Activated CD8-positive, alpha-beta memory T cell treated with anti-CD3 and anti-CD28 coated beads for 4 hours (primary cell): Measurements from ENCODE around the gene TP53I11.

Source experiments
- DNase-seq, 2 donors: peaks; one replicate each; pipeline ENCODE4 v3.0.0-alpha.2; 2020; ENCODE audit warnings: low read depth in 2 of 2

Gene TP53I11

DNA sequence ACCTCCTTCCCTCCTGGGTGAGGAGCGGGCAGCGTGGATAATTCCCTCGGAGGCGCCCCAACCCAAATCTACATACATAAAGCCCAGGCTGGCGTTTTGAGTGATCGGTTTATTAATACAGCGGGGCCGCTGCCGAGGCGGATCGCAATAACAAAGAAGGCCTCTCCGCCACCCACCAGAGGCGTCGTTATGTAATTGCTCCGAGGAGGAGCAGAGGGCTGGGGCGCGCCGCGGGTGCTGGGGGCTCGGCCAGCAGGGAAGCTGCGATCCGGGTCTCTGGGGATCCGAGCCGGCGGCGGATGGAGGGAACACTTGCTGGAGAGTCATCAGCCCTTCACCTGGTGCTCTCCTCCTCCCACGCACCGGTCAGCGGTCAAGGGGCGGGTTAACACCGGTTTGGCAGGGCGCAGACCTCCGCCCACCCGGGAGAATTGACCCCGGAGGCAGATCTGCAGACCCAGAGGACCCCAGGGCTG is 6.4 kb upstream of the TP53I11 start:
- DNase-seq, result no peak

DNA sequence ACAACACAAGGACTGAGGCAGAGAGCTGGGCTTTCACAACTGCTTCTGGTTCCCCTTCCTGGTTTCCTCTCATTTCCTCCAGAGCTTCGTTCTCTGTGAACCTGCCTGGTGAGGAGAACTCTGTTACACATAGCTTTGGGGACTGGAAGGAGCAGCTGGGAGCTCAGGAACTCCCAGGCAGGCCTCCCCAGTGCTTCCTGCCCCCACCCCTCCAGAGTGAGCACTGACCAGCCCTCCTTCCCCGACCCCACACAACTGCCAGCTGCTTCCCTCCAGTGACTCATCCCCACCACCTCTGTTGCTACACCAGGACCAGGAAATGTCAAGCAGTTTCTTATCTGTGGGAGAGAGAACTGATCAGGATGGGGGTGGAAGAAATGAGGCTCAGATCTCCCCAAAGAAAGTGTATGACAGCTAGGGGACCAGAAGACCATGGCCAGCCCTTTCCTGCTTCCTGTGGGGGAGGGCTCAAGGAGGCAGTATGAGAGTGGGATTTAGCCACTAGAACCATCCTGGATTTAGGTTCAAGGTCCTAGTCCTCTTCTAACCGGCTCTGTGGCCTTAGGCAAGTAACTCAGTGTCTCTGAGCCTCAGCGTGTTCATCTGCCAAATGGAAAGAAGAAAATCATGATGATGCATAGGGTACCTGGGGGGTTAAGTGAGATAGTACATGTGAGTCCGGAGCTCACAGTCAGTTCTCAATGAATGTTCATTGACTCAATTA is 4.5 kb upstream of the TP53I11 start:
- no peak for DNase-seq

DNA sequence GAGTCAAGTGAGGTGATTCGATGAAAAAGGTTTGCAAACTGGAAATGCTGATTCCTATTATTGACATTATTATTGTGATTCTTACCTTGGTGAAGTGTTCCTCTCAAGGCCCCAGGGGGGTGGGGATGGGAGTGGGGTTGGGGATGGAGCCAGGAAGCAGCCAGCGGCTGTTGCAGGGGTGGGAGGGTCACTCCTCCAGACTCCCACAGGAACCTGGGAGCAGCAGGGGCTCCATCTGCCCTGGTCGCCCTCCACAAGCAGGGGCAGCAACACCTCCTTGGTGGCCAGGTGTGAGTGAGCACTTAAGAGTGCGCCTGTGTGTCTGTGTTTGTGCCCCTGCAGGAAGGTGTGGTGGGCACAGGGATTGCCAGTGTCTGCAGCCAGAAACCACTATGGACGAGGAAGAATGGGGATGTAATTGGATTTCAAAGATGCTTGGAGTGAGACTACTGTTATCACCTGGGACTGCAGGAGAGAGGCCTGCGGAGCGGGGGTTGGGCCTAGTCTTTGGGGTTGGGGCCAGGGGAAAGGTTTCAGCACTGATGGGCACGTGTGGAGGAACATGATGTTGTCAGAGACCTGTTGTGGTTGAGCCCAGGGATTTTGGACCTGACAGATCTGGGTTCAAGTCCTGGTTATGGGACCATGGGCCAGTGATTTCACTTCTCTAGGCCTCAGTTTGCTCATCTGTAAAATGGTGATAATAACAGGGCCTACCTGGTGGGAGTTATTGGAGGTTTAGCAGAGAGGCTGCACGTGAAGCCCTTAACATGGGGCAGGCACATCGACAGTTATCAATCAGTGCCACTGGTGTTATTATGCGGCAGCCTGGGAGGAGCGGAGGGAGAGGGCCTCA is 3.6 kb upstream of the TP53I11 start:
- DNase-seq, result no peak

DNA sequence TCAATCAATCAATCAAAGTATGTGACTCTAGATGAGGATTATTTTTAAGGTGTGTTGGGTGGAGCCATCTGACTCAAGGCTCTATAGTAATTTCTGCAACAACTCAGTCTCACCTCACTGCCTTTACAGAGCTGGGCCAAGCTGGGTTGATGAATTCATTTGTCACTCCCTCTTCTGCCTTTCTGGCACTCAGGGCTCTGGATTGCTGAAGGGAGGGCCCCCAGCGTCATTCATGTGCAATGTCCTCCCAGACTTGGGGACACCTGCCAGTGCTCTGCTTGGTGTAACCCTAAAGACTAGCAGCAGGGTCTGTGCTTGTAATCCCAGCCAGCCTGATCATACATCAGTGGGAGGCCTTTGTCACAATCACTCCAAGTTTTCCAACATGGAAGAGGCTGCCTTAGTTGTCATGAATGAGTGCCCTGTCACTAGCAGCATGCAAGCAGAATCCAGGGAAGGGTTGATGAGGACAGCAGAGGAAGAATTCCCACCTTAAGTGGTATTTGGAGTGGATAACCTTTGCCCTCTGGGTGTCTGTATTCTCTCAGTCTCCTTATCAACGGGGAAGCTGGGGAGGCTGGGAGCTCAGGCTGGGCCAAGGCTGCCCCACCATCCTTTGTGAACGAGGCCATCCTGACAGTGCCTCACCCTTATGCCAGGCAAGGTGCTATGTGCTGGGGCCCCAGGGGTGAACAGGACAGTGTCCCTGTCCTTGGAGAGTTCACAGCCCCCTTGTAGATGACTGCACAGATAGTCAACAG is 2.0 kb upstream of the TP53I11 start:
- no peak for DNase-seq

DNA sequence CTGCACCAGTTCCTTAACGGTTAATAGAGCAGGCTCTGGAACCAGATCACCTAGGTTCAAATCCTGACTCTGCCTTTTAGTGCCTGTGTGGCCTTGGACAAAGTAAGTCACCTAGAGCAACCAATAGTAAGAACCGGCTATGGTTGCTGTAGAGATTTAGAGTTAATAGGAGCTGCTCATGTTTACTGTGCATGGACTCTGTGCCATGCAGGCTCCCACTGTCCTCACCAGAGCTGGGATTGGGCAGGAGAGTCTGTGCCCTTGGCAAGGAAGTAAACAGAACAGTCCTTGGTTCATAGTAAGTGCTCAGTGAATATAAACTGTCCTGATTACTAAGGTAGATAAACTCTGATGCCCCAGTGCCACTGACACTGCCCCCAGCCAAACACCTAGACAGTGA is 1.4 kb upstream of the TP53I11 start:
- DNase-seq, result no peak

DNA sequence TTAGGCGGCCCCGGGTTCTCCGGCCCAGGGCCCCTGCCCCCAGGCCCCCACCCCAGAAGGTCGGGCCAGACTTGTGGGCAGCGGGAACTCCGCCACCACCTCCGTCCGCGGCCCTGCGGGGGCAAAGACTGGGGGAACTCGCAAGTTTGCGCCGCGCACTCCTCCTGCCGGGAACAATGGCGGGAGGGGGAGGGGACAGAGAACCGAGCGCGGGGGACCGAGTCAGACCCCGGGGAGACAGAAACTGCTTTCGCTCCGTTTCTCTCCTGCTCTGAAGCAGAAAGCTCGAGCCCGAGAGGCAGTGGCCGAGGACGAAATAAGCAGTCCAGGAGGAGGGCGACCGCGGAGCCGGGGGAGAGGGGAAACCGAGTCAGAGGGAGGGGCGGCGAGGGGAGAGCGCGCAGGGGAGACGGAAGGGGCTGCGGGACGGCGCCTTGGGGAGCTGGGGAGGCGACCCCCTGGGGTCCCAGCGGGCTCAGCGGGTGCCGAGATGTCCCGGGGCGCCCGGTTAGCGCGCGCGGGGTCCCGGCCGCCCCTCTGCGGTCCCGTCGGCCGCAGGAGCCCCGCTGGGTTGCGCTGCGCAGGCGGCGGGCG is 555 bp downstream of the TP53I11 start:
- no peak for DNase-seq

DNA sequence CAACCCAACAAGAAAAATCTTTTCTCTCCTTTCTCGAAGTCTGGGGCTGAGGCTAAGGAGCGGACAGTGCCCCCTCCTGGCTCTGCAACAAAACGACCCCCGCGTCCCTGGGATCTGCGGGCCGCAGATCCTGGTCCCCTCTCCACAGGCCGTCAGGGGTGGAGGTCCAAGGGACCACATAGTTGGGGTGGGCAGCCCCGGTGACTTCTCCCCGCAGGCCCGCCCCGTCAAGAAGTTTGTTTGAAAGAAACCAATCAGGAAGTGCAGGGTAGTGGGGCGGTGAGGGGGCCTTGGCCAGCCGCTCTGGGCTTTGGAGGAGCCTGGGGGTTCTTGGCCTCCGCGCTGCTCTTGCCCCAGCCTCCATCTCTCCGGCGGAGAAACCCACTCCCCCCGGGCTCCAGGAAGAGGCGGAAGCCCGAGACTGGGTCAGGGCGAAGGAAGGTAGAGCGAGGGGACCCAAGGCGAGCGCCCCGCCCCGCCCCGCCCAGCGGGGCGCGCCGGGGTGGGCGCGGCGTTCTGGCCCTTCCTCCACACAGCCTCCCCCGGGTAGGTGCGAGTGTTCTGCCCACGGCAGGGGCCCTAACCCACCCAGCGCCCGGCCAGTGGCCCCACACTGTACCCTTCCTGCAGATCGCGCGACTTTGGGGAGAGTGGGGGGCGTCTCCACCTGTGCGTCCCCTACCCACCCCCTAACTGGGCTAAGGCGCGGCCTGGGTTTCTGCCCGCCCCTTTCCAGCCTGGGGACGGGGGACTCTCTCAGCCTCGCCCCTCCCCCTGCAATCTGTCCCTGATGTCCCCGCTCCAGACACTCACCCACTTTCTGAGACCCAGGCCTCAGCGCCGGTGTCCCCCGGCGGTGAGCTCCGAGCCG is 1.3 kb downstream of the TP53I11 start:
- DNase-seq, result no peak

DNA sequence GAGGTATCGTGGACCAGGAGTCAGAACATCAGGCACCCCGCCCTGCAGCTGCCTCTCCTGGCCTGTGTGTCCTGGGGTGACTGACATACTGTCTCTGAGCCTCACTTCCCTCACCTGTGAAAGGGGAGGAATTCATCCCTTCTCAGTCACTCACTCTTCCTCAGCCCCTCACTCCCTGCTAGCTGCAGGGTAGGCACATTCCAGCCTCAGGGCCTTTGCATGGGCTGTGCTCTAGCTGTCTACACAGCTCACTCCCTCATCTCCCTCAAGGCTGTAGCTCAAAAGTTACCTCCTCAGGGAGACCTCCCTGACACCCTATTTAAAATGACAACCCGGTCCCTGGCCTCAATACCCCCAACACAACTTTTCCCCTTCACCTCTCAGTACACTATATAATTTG is 2.5 kb downstream of the TP53I11 start:
- DNase-seq, result no peak

DNA sequence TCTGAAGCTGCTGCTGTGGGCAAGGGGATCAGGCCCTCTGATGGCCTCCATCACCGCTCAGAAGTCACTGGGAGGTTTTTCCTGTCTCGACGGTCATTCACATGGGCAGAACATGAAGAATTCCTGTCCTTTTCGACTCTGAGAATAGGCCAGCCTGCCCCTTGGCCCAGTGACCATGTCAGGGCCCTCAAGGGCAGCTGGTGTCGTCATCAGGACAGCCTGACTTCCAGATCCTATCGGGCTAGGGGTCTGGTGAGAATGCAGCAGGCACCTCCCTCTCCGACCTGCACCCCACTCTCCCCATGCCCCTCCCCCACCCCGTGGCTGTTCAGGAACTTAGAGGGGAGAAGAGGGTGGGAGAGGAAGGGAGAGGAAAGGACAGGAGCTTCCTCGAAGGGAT is 3.6 kb downstream of the TP53I11 start:
- no peak for DNase-seq

DNA sequence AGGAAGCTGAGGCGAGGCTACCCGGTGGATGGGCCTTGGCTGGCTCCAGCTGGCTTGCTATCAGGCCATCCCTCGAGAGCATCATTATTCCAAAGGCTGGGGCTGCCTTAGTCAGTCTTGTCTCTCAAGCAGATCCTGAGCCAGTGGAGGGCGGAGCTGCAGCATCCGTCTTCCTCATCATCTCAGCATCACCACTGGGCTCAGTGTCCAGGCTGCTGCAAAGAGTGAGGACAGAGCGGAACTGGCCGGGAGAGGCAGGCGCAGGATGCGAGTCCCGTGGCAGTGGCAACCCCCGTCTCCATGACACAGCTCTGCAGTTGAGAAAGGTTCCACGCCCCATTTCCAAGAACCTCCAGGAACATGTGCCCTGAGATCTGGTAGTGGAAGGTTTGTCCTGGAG is 4.4 kb downstream of the TP53I11 start:
- no peak for DNase-seq

DNA sequence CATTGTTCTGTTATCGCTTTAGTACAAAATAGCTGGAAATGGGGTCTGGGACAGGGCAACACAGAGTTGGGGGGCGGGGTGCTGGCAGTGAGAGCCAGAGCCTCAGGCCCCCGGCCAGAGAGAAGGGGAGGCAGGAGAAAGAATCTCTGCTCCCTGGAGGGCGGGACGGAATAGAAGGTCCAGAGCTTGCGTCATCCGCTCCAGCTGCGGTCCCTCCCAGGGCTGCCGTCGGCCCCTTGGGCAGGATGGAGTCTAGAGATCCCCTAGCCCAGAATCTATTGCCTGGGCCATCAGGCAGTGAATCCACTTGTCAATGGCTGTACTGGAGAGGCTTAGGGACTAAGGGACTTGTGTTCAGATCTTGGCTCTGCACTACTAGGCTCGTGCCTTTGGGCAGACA is 5.0 kb downstream of the TP53I11 start:
- no peak for DNase-seq

DNA sequence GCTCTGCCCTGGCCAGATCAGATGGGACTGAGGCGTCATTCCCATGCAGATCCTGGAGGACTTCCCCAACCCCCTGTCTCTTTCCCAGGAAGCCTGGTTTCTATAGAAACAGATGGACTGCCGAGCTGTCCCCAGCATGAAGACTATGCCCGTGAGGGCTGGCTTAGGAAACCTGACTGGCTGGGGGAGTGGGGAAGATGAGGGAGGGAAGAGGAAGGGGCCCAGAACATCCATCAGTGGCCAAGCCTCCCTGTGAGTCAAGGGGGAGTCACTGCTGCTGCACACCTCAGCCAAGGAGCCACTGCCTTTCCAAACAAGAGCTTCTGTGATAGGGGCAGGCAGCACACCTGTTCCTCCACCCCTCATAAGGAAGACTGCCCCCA is 5.8 kb downstream of the TP53I11 start:
- DNase-seq, result no peak

DNA sequence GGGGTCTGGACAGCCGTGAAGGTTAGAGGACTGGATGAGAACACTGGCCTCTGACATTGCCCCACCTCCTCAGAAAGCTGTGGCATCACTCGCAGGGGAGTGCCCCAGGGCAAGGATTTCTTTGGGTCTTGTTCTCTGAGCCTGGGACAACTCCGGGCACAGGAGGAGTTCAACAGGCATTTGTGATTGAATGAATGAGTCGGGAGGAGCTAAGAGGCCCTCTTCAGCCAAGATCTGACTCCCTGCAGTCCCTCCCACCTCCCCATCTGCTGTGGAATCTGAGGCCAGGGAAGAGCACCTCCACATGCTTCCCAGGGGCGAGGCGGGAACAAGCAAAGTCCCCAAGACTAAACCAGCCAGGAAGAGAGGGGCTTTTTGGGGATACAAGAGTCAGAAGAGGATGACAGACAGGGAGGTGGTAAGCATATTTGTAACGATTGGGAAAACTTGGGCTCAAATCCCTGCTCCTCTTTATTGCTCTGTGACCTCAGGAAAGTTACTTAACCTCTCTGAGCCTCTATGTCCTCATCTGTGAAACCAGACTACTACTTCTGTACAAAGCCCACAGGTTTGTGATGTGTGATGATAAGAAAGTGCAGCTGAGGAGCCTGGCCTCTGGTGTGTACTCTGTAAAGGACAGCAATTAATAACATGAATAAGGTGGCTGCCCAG is 6.4 kb downstream of the TP53I11 start:
- DNase-seq, result no peak

DNA sequence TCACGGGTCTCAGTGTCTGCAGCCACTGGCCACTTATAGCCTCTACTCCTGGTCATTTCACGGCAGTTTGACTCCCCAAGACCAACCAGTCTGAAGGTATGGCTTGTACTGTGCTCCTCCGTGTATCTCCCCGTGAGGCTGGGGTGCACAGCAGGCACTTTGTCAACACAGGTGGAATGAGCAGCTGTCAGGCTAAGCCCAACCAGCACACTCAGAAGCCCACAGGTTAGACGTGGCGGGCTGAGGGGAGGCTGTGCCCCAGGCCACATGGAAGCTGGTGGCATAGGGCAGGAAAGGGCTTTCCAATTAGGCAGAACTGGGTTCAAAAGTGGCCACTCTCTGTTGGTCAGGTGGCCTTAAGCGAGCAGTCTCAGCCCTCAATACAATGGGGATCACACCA is 7.0 kb downstream of the TP53I11 start:
- DNase-seq, result no peak

DNA sequence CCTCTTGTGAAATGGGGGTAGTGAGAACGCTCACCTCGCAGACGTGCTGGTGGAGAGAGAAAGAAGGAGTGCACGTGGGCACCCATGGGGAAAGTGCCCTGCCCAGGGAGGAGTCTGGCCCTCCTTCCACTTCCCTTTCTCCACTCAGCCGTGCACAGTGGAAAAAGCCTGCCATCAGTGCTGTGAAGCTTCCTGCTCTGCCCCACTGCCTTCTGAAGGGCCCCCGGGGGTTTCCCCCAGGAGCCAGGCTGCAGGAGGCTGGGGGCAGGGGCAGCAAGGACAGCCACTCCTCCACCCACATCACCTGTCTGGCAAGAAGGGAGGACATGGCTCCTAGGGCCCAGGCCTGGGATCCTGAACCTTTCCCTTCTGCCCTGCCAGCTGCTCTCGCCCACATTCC is 7.6 kb downstream of the TP53I11 start:
- DNase-seq, result no peak

DNA sequence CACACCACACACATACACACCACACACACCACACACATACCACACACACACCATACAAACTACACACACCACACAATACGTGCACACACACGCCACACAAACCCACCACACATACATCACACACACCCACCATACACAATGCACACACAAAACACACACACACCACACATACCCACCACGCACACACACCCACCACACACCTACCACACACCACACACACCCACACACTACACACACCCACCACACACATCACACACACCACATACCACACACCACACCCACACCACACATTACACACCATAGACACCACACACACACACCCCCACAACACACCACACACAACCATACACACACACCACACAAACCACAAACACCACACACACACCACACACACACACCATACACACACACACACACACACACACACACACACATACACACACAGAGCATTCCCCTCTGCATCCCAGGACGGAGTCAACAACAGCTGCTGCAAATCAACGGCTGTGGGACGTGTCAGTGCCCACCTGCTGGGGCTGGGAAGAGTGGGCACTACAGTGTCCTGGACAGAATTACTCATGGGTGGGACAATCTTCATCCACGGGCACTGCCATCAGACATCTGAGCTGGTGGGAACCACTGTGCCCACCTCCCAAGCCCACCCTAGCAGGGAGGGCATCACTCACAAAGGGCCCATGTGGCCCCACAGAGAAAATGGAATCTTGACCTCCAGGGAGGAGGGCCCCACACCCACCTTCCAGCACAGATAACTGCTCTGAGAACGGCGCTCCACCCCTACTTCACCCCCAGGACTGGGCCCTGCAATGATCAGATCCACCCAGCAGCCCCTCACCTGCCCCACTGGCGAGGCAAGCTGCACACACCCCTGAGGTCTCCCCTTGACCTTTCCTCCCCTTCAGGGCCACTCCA is 8.4 kb downstream of the TP53I11 start:
- DNase-seq, result no peak

DNA sequence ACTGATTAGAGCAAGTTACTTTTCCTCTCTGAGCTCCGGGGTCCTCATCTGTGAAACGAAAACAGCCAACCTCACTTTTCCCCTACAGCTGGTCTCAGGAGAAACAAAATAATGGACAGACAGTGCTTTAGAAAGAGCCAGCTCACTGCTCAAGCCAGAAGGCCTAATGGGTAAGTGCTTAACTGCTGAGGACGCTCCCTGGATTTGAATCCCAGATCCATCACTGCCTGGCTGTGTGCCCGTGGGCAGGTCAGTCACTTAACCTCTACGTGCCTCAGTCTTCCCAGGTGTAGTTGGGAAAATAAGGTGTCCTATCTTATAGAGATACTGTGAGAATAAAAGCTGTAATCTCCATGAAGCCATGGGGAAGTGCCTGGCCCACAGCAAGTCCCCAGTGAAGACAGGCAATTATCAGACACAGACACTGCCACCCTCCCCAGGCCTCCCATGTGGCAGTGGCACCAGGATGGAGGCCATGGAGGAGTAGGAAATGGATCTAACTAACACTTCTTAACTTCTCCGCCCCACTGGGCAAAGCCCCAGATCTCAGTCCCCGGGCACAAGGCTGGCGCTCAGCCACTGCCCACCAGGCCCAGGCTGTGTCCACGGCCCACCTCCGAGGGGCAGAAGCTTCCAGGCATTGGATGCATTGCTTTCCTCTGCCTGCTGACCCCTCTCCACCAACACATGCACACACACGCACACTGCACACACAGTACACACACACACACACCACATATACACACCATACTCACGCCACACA is 9.2 kb downstream of the TP53I11 start:
- no peak for DNase-seq

DNA sequence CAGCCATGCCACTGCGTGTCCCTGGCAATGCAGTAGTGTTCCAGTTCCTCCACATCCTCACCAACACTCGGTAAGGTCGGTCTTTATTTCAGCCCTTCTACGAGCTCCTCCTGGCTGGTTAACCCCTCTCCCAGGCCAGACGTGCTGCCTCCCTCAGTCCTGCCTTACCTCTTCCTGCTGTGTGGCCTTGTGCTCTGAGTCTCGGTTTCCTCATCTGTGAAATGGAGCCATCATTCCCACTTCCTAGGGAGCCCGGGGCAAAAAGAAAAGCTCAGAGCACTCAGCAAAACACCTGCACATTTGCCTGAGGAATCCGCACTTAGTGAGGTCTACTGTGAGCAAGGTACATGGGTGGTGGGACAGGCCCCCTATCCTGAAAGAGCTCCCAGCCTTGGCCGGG is 9.8 kb downstream of the TP53I11 start:
- no peak for DNase-seq

DNA sequence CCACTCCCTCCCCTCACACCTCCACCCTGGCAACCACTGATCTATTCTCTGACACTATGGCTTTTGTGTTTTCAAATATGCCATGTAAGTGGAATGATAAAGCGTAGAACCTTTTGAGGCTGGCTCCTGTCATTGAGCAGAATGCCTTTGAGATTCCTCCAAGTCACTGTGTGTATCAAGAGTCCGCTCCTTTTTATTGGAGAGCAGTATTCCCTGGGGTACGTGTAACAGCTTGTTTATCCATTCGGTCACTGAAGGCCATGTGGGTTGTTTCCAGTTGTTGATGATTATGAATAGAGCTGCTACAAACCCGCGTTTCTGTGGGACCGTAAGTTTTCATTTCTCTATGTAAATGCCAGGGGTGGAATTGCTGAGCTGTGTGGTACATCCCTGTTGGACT is 10.3 kb downstream of the TP53I11 start:
- no peak for DNase-seq
